Panc1 (cell line): ENCODE measurements around the gene GAS2.

ENCODE experiments used
- CTCF ChIP-seq: fragments of 450-650 bp; IDR thresholded peaks from 2 replicates; pipeline ENCODE4 v1.5.1; 2017; ENCODE audit warnings: mild to moderate bottlenecking
- POLR2AphosphoS5 ChIP-seq: IDR thresholded peaks from 2 replicates; pipeline ENCODE4 v1.6.1; 2012; ENCODE audit warnings: mild to moderate bottlenecking, low read depth, low read length, moderate library complexity
- TCF7L2 ChIP-seq: IDR thresholded peaks from 2 replicates; pipeline ENCODE4 v1.6.1; 2011; ENCODE audit warnings: mild to moderate bottlenecking, low read depth, low read length, inconsistent platforms

- TF ChIP-seq CTCF (peak; percentile 11; the same call in 1 of the 2 replicates), POLR2AphosphoS5 (no peak), TCF7L2 (no peak)
Measured at GRCh38 chr11:22778642-22779041, 112.2 kb downstream of the GAS2 start.
